Body of pancreas (tissue), 4 donors: ENCODE results near the gene VPS35L.

Experiments used
- CTCF ChIP-seq, 7 experiments: fragments of 450-650 bp in 4 of 7; fragments of 200-600 bp in 3 of 7; sonication (generic) in 3 of 7; IDR thresholded peaks; one replicate each; pipeline ENCODE4 v1.5.1; 2016 to 2019; ENCODE audit warnings: antibody characterized with exemption in 7 of 7
- POLR2A ChIP-seq, 3 donors: fragments of 450-650 bp; IDR thresholded peaks; one replicate each; pipeline ENCODE4 v1.6.1; 2016; ENCODE audit warnings: antibody characterized with exemption in 3 of 3, mild to moderate bottlenecking in 2 of 3

GRCh38 chr16:19703172-19703889 is 147.8 kb downstream of the VPS35L start:
- TF ChIP-seq CTCF (IDR thresholded peaks at IDR 0.05) (no peak), POLR2A (IDR thresholded peaks at IDR 0.05) (no peak)
